IPS-18c (cell line): ENCODE measurements around the gene ZNF804A.
"Not testable (repeated sequence)": the region's sequence is repeated elsewhere in the genome, so short reads cannot be mapped to it uniquely, and the experiment has no call there.

ENCODE experiments used
- H3K4me3 ChIP-seq: 2 replicates; pipeline ENCODE4 v1.7.0; 2013; ENCODE audit warnings: low read depth, mild to moderate bottlenecking, low read length, moderate library complexity; ENCODE audit not compliant: insufficient read depth
- H3K9me3 ChIP-seq: one replicate; pipeline ENCODE4 v1.6.1; 2013; ENCODE audit warnings: mild to moderate bottlenecking, low read length, moderate library complexity; ENCODE audit not compliant: control insufficient read depth, insufficient read depth

ZNF804A gene

GRCh38 chr2:184851576-184851975 is 253.2 kb downstream of the ZNF804A start:
- no peak overlapping the region for H3K4me3 ChIP-seq

DNA sequence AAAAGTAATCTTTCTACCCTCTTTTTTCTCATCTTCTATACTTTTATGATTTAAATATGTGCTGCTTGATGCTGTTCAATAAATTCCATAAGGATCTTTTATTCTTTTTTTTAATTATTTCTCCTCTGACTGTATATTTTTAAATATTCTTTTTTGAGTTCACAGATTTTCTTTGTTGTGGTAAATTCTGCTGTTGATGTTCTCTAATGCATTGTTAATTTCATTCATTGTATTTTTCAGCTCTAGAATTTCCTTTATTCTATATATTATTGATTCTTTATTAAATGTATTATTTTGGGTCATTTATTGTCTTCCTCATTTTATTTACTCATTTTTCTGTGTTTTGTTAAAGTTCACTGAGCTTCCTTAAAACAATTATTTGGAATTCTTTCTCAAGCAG is 260.9 kb downstream of the ZNF804A start:
- H3K9me3 ChIP-seq = no peaks in the 10 kb centered on the region
- no peak overlapping the region for H3K4me3 ChIP-seq

More at GRCh38 chr2:184851576-184851975, 253.2 kb downstream of the ZNF804A start:
- no peaks in the 10 kb centered on the region for H3K9me3 ChIP-seq

DNA sequence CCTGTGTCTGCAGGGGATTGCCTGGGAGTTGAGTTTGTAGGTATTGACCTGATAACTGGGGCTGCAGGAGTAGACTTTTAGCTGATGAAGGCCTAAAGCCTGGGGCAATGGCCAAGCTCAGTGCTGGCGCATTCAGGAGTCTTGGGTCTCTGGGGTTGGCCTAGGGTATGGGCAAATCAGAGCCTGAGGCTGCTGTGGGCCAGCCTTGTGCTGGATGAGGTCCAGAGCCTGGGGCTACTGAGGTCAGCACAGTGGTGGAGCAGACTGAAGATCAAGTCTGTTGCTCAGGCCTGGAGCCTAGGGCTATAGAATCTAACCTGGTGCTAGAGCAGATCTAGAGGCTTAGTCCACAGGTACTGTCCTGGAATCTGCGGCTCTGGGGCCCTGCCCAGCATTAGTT is 262.4 kb downstream of the ZNF804A start:
- Histone ChIP-seq H3K9me3 (no peaks in the 10 kb centered on the region), H3K4me3 (no peak overlapping the region)

DNA sequence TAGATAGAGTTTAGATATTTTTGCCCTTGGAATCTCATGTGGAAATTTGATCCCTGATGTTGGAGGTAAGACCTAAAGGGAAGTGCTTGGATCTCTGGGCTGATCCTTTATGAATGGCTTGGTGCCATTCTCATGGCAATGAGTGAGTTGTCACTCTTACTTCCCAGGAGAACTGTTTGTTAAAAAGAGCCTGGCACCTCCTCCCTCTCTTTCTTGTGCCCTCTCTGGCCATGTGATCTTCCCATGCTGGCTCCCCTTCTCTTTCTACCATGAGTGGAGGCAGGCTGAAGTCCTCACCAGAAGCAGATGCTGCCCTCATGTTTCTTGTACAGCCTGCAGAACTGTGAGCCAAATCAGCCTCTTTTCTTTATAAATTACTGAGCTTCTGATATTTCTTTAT is 276.9 kb downstream of the ZNF804A start:
- no peaks in the 10 kb centered on the region for H3K9me3 ChIP-seq
- H3K4me3 ChIP-seq = no peak overlapping the region

DNA sequence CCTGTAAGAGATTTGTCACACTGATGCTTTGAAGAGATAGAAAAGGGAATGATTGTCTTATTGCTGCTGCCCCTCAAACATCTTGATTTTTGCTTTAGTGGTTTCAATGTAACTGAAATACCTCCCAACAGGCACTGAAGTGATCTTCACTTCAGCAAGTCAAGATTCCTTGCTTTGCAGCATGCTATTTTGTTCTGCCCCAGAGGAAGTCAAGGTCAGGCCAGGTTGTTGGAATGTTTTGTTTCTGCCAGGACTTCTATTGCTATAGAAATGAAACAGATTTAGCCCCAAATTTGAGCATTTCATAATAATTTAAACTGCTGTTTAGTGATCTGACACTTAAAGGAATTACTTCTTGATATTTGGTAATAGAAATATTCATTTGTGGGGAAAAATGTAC is 277.6 kb downstream of the ZNF804A start:
- no peak overlapping the region for H3K4me3 ChIP-seq
- H3K9me3 ChIP-seq = no peaks in the 10 kb centered on the region

DNA sequence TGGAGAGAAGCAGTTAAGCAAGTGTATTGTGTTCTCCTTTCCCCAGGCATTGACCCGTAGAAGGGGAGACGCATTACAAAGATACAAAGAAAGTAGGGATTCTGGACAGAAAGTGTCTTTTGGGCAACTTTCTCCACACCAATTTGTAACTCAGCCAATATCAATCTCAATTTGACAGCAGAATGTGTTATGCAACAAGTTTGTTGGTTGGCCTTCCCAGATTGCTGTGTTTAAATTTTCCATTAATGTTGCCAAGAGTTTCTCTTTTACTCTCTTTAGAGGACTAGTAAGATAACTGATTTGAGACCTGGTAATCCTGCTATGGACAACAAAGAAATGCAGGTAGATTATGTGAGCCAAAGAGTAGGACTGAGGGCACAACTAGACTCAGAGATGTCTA is 279.6 kb downstream of the ZNF804A start:
- no peaks in the 10 kb centered on the region for H3K9me3 ChIP-seq
- H3K4me3 ChIP-seq = no peak overlapping the region

GRCh38 chr2:184879671-184880070 is 281.3 kb downstream of the ZNF804A start:
- no peaks in the 10 kb centered on the region for H3K9me3 ChIP-seq

DNA sequence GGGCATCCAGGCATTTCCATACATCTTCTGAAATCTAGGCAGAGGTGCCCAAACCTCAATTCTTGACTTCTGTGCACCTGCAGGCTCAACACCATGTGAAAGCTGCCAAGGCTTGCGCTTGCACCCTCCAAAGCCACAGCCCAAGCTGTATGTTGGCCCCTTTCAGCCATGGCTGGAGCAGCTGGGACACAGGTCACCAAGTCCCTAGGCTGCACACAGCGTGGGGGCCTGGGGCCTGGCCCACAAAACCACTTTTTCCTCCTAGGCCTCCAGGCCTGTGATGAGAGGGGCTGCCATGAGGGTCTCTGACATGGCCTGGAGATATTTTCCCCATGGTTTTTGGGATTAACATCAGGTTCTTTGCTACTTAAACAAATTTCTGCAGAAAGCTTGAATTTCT is 288.3 kb downstream of the ZNF804A start:
- not testable (repeated sequence) for H3K4me3 ChIP-seq, H3K9me3 ChIP-seq

More at GRCh38 chr2:184879671-184880070, 281.3 kb downstream of the ZNF804A start:
- no peak overlapping the region for H3K4me3 ChIP-seq

- H3K4me3 ChIP-seq = no peak overlapping the region
- no peaks in the 10 kb centered on the region for H3K9me3 ChIP-seq
Observed at GRCh38 chr2:184890311-184890710, 292.0 kb downstream of the ZNF804A start.

- no peaks in the 10 kb centered on the region for H3K9me3 ChIP-seq
Observed at GRCh38 chr2:184904991-184905390, 306.7 kb downstream of the ZNF804A start.

DNA sequence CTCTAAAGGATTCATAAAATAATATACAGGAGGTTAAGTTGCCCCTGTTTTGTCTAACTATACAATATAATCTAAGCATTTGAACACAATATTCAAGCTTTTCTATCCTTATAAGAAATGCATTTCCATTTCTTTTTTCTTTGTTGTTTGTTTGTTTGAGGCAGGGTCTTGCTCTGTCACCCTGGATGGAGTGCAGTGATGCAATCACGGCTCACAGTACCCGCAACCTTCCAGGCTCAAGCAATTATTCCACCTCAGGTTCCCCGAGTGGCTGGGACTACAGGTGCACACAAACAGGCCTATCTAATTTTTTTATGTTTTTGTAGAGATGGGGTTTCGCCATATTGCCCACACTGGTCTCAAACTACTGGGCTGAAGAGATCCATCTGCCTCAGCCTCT is 307.8 kb downstream of the ZNF804A start:
- Histone ChIP-seq H3K9me3 (no peaks in the 10 kb centered on the region), H3K4me3 (no peak overlapping the region)

More at GRCh38 chr2:184904991-184905390, 306.7 kb downstream of the ZNF804A start:
- no peak overlapping the region for H3K4me3 ChIP-seq

DNA sequence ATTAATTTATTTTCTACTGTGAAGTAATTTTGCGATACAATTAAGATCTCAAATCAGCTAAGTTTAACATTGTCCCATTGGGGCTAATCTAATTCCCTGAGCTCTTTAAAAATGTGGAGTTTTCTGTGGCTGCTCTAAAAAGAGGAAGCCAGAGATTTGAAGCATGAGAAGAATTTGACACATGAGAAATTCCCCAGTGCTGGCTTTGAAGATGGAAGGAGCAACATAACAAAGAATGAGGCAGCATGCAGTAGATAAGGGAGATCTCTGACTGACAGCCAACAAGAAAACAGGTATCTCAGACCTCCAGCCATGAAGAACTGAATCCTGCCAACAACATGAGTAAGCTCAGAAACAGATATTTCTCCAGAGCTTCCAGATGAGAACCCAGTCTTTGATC is 308.4 kb downstream of the ZNF804A start:
- Histone ChIP-seq H3K4me3 (no peak overlapping the region), H3K9me3 (no peaks in the 10 kb centered on the region)

GRCh38 chr2:184908966-184909365 is 310.6 kb downstream of the ZNF804A start:
- H3K9me3 ChIP-seq = no peaks in the 10 kb centered on the region
- H3K4me3 ChIP-seq = no peak overlapping the region

GRCh38 chr2:184920451-184920965 is 322.2 kb downstream of the ZNF804A start:
- Histone ChIP-seq H3K4me3 (no peak overlapping the region), H3K9me3 (no peaks in the 10 kb centered on the region)

GRCh38 chr2:184921676-184922075 is 323.3 kb downstream of the ZNF804A start:
- H3K9me3 ChIP-seq = no peaks in the 10 kb centered on the region

GRCh38 chr2:184923751-184924150 is 325.4 kb downstream of the ZNF804A start:
- no peaks in the 10 kb centered on the region for H3K9me3 ChIP-seq
- H3K4me3 ChIP-seq = no peak overlapping the region

More at GRCh38 chr2:184921676-184922075, 323.3 kb downstream of the ZNF804A start:
- no peak overlapping the region for H3K4me3 ChIP-seq

- H3K9me3 ChIP-seq = no peaks in the 10 kb centered on the region
- no peak overlapping the region for H3K4me3 ChIP-seq
Observed at GRCh38 chr2:184927040-184927439, 328.7 kb downstream of the ZNF804A start.

DNA sequence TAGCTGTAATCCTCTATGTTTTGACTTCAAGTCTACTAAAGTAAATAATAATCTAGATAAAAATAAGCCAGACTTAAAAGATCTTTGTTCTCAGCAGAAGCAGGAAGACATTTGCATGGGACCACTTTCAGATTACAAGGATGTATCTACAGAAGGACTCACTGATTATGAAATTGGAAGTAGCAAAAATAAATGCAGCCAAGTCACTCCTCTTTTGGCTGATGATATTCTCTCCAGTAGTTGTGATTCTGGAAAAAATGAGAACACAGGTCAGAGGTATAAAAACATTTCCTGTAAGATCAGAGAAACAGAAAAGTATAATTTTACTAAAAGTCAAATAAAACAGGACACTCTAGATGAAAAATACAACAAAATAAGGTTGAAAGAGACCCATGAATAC is 338.4 kb downstream of the ZNF804A start:
- H3K4me3 ChIP-seq = no peak overlapping the region
- H3K9me3 ChIP-seq = no peaks in the 10 kb centered on the region

DNA sequence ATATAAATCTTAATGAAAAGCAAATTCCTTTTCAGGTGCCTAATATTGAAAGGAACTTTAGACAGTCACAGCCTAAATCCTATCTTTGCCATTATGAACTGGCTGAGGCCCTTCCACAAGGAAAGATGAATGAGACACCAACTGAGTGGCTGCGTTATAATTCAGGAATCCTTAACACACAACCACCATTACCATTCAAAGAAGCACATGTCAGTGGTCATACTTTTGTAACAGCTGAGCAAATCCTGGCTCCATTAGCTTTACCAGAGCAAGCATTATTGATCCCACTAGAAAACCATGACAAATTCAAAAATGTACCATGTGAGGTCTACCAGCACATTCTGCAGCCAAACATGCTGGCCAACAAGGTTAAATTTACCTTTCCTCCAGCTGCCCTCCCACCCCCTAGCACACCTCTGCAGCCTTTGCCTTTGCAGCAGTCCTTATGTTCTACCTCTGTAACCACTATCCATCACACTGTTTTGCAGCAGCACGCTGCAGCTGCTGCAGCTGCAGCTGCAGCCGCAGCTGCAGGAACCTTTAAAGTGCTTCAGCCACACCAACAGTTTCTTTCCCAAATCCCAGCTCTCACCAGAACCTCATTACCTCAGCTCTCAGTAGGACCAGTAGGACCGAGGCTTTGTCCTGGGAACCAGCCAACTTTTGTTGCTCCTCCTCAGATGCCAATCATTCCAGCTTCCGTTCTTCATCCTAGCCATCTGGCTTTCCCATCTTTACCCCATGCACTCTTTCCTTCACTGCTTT is 340.1 kb downstream of the ZNF804A start:
- no peak overlapping the region for H3K4me3 ChIP-seq
- H3K9me3 ChIP-seq = no peaks in the 10 kb centered on the region
